NCI-H345 treated with DMSO at 0.1 percent for 48 hours (cell line): ENCODE data around the gene TGFBRAP1.
"Not testable (repeated sequence)": the region's sequence is repeated elsewhere in the genome, so short reads cannot be mapped to it uniquely, and the experiment has no call there.

ENCODE experiments used
- DNase-seq: peaks from one replicate; lab custom pipeline; 2025; ENCODE audit not compliant: unreplicated experiment; lab: John Stamatoyannopoulos, UW

TGFBRAP1 gene

GRCh38 chr2:105357122-105357521, 27.6 kb upstream of the TGFBRAP1 start:
- no peak for DNase-seq

GRCh38 chr2:105344704-105345345, 15.3 kb upstream of the TGFBRAP1 start:
- DNase-seq, result peak; percentile 11

GRCh38 chr2:105339414-105339813, 9.9 kb upstream of the TGFBRAP1 start:
- no peak for DNase-seq

- no peak for DNase-seq
Measured at GRCh38 chr2:105338020-105338385, 8.5 kb upstream of the TGFBRAP1 start.

GRCh38 chr2:105337122-105338019, 7.8 kb upstream of the TGFBRAP1 start, which contains the start of gene C2orf49:
TSS of gene C2orf49 (plus strand) at chr2:105337540. CDS start at chr2:105337588, 48 bp downstream.
- peak; percentile 81 for DNase-seq

GRCh38 chr2:105336786-105337121, 7.2 kb upstream of the TGFBRAP1 start:
- no peak for DNase-seq

- no peak for DNase-seq
Measured at GRCh38 chr2:105335469-105335868, 5.9 kb upstream of the TGFBRAP1 start.

GRCh38 chr2:105334211-105334610, 4.7 kb upstream of the TGFBRAP1 start:
- no peak for DNase-seq

- no peak for DNase-seq
Measured at GRCh38 chr2:105330681-105331375, 1.3 kb upstream of the TGFBRAP1 start.

GRCh38 chr2:105329197-105329554, 359 bp downstream of the TGFBRAP1 start:
- DNase-seq, result no peak

GRCh38 chr2:105328281-105329196, 996 bp downstream of the TGFBRAP1 start:
- DNase-seq, result peak; percentile 36

GRCh38 chr2:105327690-105328089, 1.8 kb downstream of the TGFBRAP1 start:
- DNase-seq, result no peak

GRCh38 chr2:105327271-105327670, 2.3 kb downstream of the TGFBRAP1 start:
- DNase-seq, result not testable (repeated sequence)

GRCh38 chr2:105325389-105325963, 4.1 kb downstream of the TGFBRAP1 start:
- DNase-seq, result no peak

GRCh38 chr2:105324732-105325131, 4.8 kb downstream of the TGFBRAP1 start:
- DNase-seq, result no peak

- no peak for DNase-seq
Measured at GRCh38 chr2:105324101-105324500, 5.4 kb downstream of the TGFBRAP1 start.

GRCh38 chr2:105323111-105323510, 6.4 kb downstream of the TGFBRAP1 start:
- no peak for DNase-seq

GRCh38 chr2:105321875-105322646, 7.5 kb downstream of the TGFBRAP1 start:
- DNase-seq, result no peak

- no peak for DNase-seq
Measured at GRCh38 chr2:105320651-105321215, 8.8 kb downstream of the TGFBRAP1 start.
